GM12872 (cell line): ENCODE measurements around the gene SSTR4.

ENCODE experiments used
- CTCF ChIP-seq: IDR thresholded peaks from 3 replicates; pipeline ENCODE4 v1.5.1; 2011; ENCODE audit warnings: low read depth, mild to moderate bottlenecking, low read length, moderate library complexity; ENCODE audit not compliant: insufficient read depth

Gene SSTR4

DNA sequence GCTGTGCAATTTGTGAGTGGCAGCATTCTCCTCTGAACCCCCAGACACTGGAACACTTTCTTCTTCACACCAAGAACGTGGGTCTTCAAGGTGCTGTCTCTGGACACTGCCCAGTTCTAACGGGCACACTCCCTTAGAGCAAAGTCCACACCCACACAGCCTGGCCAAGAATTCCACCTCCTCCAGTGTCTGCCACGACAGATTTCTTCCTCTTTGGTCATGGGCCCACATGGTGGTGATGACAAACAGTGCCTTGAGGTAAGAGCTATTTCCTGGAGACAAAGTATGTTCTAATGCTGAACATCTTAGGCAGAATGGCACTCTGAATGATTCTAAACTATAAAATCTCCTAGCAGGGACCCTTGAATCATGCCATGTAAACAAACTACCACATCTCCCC, 25.5 kb upstream of the SSTR4 start:
- TF ChIP-seq CTCF: no peak

GRCh38 chr20:23010096-23010495, 25.0 kb upstream of the SSTR4 start:
- no peak for TF ChIP-seq CTCF

DNA sequence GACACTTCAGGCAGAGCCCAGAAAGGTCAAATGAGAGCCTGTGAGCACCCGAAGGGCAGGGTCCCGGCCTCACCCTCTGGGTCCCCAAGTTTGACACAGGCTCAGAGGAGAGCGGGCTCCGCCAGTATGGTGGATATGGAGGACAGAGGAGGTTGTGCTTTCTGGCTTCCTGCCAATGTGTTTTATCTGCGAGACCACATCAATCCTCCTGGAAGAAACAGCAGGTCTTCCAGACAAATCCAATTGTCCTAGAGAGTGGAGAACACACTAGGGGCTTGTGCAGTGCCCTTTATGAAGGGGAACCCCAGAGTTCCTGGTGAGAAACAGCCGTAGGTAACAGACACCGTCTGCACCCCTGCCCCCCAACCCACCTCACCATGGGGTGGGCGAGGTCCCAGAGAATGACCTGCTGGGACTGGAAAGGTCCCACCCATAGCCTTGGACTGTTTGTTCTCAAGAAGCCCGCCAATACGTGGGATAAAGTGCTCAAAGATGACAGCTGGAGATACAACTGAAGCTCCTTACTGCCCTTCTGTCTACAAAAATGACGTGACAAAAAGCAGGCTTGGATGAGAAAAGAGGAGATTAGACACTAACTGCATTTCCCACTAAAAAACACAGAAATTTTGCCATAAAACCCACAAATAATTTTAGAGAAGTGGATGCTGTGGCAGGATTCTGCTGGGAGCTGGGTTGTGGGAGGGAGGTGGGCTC, 23.9 kb upstream of the SSTR4 start:
- no peak for TF ChIP-seq CTCF

GRCh38 chr20:23013429-23013828, 21.7 kb upstream of the SSTR4 start:
- no peak for TF ChIP-seq CTCF

GRCh38 chr20:23017516-23017915, 17.6 kb upstream of the SSTR4 start:
- no peak for TF ChIP-seq CTCF

DNA sequence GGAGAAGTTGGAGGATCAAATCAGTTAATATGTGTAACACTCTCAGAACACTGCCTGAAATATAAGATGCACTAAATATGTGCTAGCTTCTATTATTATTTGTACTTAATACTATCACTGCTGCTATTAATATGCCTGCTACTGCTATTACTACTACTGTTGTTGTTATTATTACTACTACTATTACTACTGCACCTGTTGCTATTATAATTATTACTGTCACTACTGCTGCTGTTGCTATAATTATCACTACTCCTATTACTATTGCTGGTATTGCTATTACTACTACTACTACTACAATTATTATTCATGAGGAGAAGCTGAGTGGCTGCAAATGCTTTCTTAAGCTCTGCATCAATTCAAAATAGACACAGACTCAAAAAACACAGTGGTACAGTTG, 16.7 kb upstream of the SSTR4 start:
- TF ChIP-seq CTCF: no peak

GRCh38 chr20:23018941-23019340, 16.2 kb upstream of the SSTR4 start:
- no peak for TF ChIP-seq CTCF

DNA sequence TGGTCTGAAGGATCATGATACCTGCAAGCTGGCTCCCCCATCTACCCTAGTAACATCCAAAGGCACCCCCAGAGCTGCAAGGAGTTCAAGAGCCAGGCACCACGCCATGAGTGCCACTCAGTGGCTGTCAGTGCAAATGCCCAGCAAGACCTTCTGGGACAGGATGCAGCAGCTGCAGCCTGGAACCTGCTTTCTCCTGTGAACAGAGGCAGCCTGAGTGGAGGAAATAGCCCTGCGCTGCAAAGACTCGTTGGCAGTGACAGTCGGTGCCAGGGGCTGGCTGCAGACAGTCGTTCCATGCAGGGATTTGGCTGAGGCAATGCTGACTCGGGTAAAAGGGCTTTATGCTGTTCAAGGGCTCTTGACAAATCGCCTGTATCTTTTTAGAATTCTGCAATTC, 15.7 kb upstream of the SSTR4 start:
- TF ChIP-seq CTCF: no peak
